ENCODE measurements around the gene EPAS1. TPM values are rescaled to one million over a fixed set of nuclear protein-coding genes. Genes with fewer than 3 reads are reported as not detected.

EPAS1 gene
- total and polyA plus RNA-seq, 2 of the 13 experiments (the other 11 are each of a cell fraction or from before 2014, with no cell fraction given) = 47.1 to 182 TPM

DNA sequence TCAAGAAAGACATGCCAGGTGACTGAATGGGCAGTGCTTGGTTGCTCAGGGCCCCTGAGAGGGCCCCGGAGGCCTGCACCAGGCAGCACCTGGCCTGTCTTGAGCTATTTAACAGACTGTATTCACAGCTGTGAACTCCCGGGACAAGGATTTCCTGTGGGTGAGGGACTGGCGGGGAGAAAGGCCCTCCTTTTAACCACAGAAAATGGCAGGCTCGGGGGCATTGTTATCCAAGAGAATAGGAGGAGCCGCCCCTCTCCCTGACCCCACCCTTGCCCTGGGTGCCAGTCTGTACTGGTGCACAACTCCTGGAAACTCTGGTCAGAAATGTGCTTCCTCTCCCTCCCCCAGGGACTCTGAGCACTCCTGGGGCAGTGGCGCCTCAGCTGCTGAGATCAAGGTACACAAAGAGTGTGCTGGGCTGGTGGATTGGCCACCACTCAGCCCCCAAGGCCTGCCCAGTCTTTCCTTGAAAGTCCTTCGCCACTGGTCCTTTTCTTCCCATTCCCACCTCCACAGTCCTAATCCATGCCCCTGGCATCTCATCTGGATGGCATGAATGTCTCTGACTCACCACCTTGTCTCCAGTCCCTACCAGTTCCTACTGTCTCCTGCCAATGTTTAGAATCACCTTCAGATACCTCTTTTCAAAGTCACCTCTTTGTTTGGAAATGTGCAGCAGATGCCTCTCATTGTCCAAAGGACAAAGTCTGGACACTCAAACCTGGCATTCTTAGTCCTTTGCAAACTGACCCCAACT is 19.6 kb upstream of the EPAS1 start (continued):
- TF ChIP-seq, protein P1, sequence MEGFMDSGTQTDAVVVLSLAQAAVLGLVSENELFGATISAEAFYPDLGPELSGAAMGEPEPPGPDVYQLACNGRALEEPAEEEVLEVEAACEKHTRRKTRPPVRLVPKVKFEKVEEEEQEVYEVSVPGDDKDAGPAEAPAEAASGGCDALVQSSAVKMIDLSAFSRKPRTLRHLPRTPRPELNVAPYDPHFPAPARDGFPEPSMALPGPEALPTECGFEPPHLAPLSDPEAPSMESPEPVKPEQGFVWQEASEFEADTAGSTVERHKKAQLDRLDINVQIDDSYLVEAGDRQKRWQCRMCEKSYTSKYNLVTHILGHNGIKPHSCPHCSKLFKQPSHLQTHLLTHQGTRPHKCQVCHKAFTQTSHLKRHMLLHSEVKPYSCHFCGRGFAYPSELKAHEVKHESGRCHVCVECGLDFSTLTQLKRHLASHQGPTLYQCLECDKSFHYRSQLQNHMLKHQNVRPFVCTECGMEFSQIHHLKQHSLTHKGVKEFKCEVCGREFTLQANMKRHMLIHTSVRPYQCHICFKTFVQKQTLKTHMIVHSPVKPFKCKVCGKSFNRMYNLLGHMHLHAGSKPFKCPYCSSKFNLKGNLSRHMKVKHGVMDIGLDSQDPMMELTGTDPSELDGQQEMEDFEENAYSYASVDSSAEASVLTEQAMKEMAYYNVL (CRISPR knock-in tag; IDR thresholded peaks at IDR 0.05; ENCODE audit: borderline replicate concordance) = 0 out of 2 replicates have a peak, but pooled peaks have one; percentile 12
- no peak for TF ChIP-seq SYNCRIP (IDR thresholded peaks at IDR 0.05; ENCODE audit: insufficient read depth, low read depth, low read length)
- TF ChIP-seq SALL1 (CRISPR knock-in tag; IDR thresholded peaks at IDR 0.05) = peak; percentile 44; the same call in 1 of the 2 replicates
- TF ChIP-seq, protein P2, sequence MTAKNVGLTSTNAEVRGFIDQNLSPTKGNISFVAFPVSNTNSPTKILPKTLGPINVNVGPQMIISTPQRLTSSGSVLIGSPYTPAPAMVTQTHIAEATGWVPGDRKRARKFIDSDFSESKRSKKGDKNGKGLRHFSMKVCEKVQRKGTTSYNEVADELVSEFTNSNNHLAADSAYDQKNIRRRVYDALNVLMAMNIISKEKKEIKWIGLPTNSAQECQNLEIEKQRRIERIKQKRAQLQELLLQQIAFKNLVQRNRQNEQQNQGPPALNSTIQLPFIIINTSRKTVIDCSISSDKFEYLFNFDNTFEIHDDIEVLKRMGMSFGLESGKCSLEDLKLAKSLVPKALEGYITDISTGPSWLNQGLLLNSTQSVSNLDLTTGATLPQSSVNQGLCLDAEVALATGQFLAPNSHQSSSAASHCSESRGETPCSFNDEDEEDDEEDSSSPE (CRISPR knock-in tag; IDR thresholded peaks at IDR 0.05) = no peak
- no peak for TF ChIP-seq ZNF501 (CRISPR knock-in tag; IDR thresholded peaks at IDR 0.05)
- TF ChIP-seq CEBPG (CRISPR knock-in tag; IDR thresholded peaks at IDR 0.05) = no peak
- no peak for TF ChIP-seq ZSCAN25 (CRISPR knock-in tag; IDR thresholded peaks at IDR 0.05)
- no peak for TF ChIP-seq ZKSCAN5 (CRISPR knock-in tag; IDR thresholded peaks at IDR 0.05)
- TF ChIP-seq SOX13 (IDR thresholded peaks at IDR 0.05) = no peak
- 0 out of 4 replicates have a peak, but pooled peaks of 1 of the 2 experiments have one; percentile 32 for TF ChIP-seq SOX13 (CRISPR knock-in tag; conservative IDR thresholded peaks at IDR 0.05 in 1 of 2, IDR thresholded peaks at IDR 0.05 in 1 of 2)
- TF ChIP-seq NCOR1 (IDR thresholded peaks at IDR 0.05; ENCODE audit: borderline replicate concordance, low read length) = no peak
